CMK (cell line): Measurements from ENCODE around the gene TMEM200C.
"Not testable (repeated sequence)": the region's sequence is repeated elsewhere in the genome, so short reads cannot be mapped to it uniquely, and the experiment has no call there.

Experiments
- DNase-seq: peaks from one replicate; pipeline ENCODE4 v3.0.0-alpha.2; 2010; ENCODE audit warnings: low read depth

TMEM200C gene

GRCh38 chr18:5891854-5892215 is 3.5 kb downstream of the TMEM200C start:
- no peak for DNase-seq

- no peak for DNase-seq
Measured at GRCh38 chr18:5891184-5891853, 4.0 kb downstream of the TMEM200C start.

GRCh38 chr18:5890331-5891183 is 4.8 kb downstream of the TMEM200C start:
- no peak for DNase-seq

GRCh38 chr18:5885361-5885760 is 10.0 kb downstream of the TMEM200C start:
- no peak for DNase-seq

- no peak for DNase-seq
Measured at GRCh38 chr18:5884375-5884774, 10.9 kb downstream of the TMEM200C start.

- DNase-seq, result no peak
Measured at GRCh38 chr18:5879479-5879882, 15.8 kb downstream of the TMEM200C start.

- no peak for DNase-seq
Measured at GRCh38 chr18:5876891-5877290, 18.4 kb downstream of the TMEM200C start.

GRCh38 chr18:5874336-5874735 is 21.0 kb downstream of the TMEM200C start:
- no peak for DNase-seq

- no peak for DNase-seq
Measured at GRCh38 chr18:5872886-5873285, 22.4 kb downstream of the TMEM200C start.

- DNase-seq, result no peak
Measured at GRCh38 chr18:5871426-5871825, 23.9 kb downstream of the TMEM200C start.

- peak; percentile 21 for DNase-seq
Measured at GRCh38 chr18:5868218-5868854, 27.0 kb downstream of the TMEM200C start.

- no peak for DNase-seq
Measured at GRCh38 chr18:5865521-5865920, 29.8 kb downstream of the TMEM200C start.

GRCh38 chr18:5862127-5862526 is 33.2 kb downstream of the TMEM200C start:
- DNase-seq, result not testable (repeated sequence)

GRCh38 chr18:5857180-5857579 is 38.1 kb downstream of the TMEM200C start:
- DNase-seq, result no peak

- no peak for DNase-seq
Measured at GRCh38 chr18:5853253-5853652, 42.1 kb downstream of the TMEM200C start.

- no peak for DNase-seq
Measured at GRCh38 chr18:5851998-5852397, 43.3 kb downstream of the TMEM200C start.

GRCh38 chr18:5842653-5843052 is 52.7 kb downstream of the TMEM200C start:
- DNase-seq, result no peak

- DNase-seq, result no peak
Measured at GRCh38 chr18:5841518-5841917, 53.8 kb downstream of the TMEM200C start.

GRCh38 chr18:5840547-5840946 is 54.8 kb downstream of the TMEM200C start:
- no peak for DNase-seq

- DNase-seq, result no peak
Measured at GRCh38 chr18:5840025-5840424, 55.3 kb downstream of the TMEM200C start.

- no peak for DNase-seq
Measured at GRCh38 chr18:5839102-5839501, 56.2 kb downstream of the TMEM200C start.
